ENCODE results near the gene GTF3C1.

DNA sequence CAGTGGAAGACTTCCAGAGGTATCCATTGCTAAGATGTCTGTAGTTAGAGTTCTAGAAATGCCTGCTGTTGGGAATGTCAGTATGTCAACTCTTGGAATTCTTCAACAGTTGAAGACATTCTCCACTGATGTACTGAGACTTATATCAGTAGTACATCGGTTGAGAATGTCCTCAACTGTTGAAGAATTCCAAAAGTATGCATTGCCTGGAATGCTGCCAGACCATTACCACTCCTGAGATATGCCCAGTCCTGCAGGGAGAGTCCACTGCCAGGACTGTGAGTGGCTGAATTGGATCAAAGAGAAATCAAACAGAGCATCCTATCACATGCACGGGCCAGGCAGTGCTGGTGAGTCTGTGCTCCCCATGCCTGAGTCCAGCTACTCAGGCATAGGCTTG is 105.7 kb downstream of the GTF3C1 start:
- TF ChIP-seq CTCF (IDR thresholded peaks at IDR 0.05; ENCODE audit: control extremely low read depth in 1 of 3, insufficient read depth in 1 of 3, low read depth in 1 of 3, low read length in 3 of 3): no peak
- no peak for TF ChIP-seq EGR1 (IDR thresholded peaks at IDR 0.05; ENCODE audit: borderline replicate concordance, low read depth, low read length)
- no peak for TF ChIP-seq KDM1A (IDR thresholded peaks at IDR 0.05; ENCODE audit: borderline replicate concordance, low read length)
- TF ChIP-seq POU5F1 (IDR thresholded peaks at IDR 0.05; ENCODE audit: low read depth, low read length): no peak
- TF ChIP-seq RFX5 (IDR thresholded peaks at IDR 0.05; ENCODE audit: borderline replicate concordance, low read depth, low read length): no peak
- TF ChIP-seq SAP30 (IDR thresholded peaks at IDR 0.05; ENCODE audit: insufficient read depth, insufficient replicate concordance, low read length): no peak
- TF ChIP-seq HDAC2 (IDR thresholded peaks at IDR 0.05; ENCODE audit: borderline replicate concordance in 1 of 2, low read depth in 2 of 2, low read length in 2 of 2): no peak
- TF ChIP-seq EZH2 (IDR thresholded peaks at IDR 0.05; ENCODE audit: low read depth, low read length, severe bottlenecking): no peak
- TF ChIP-seq, protein P1, sequence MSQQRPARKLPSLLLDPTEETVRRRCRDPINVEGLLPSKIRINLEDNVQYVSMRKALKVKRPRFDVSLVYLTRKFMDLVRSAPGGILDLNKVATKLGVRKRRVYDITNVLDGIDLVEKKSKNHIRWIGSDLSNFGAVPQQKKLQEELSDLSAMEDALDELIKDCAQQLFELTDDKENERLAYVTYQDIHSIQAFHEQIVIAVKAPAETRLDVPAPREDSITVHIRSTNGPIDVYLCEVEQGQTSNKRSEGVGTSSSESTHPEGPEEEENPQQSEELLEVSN (IDR thresholded peaks at IDR 0.05): no peak
